ENCODE measurements around the gene CYB5RL.

GRCh38 chr1:54171606-54172005 is 28.2 kb downstream of the CYB5RL start:
- TF ChIP-seq CTCF (IDR thresholded peaks at IDR 0.05; ENCODE audit: insufficient read depth, low read depth, low read length) (no peak), EZH2 (IDR thresholded peaks at IDR 0.05; ENCODE audit: insufficient read depth, low read length) (no peak)

All from astrocyte (in vitro differentiated cells and primary cell).